DMS 273 (cell line): ENCODE data around the gene GLB1L2.
A peak's percentile ranks its signal among the peaks of the same experiment; 100 is the strongest.
"Not testable (repeated sequence)": the region's sequence is repeated elsewhere in the genome, so short reads cannot be mapped to it uniquely, and the experiment has no call there.

Experiments used
- DNase-seq: peaks from one replicate; lab custom pipeline; 2025; ENCODE audit not compliant: unreplicated experiment; lab: John Stamatoyannopoulos, UW

Gene GLB1L2

GRCh38 chr11:134331354-134332188 lies at the start of gene GLB1L2:
TSS of gene GLB1L2 (plus strand) at chr11:134331988. CDS start at chr11:134332062, 74 bp downstream.
- peak; percentile 86 for DNase-seq

- no peak for DNase-seq
Measured at GRCh38 chr11:134282121-134283045, 49.4 kb upstream of the GLB1L2 start.

- no peak for DNase-seq
Measured at GRCh38 chr11:134283461-134284230, 48.1 kb upstream of the GLB1L2 start.

- DNase-seq: not testable (repeated sequence)
Measured at GRCh38 chr11:134284349-134284748, 47.4 kb upstream of the GLB1L2 start.

- DNase-seq: no peak
Measured at GRCh38 chr11:134287561-134287960, 44.2 kb upstream of the GLB1L2 start.

GRCh38 chr11:134288486-134288885 lies 43.3 kb upstream of the GLB1L2 start:
- no peak for DNase-seq

- DNase-seq: no peak
Measured at GRCh38 chr11:134289167-134289566, 42.6 kb upstream of the GLB1L2 start.

- DNase-seq: no peak
Measured at GRCh38 chr11:134289789-134290188, 42.0 kb upstream of the GLB1L2 start.

- no peak for DNase-seq
Measured at GRCh38 chr11:134290646-134291045, 41.1 kb upstream of the GLB1L2 start.

GRCh38 chr11:134291196-134291595 lies 40.6 kb upstream of the GLB1L2 start:
- no peak for DNase-seq

GRCh38 chr11:134292661-134293060 lies 39.1 kb upstream of the GLB1L2 start:
- DNase-seq: no peak

GRCh38 chr11:134293119-134294113 lies 38.4 kb upstream of the GLB1L2 start:
- DNase-seq: no peak

GRCh38 chr11:134294664-134295063 lies 37.1 kb upstream of the GLB1L2 start:
- DNase-seq: no peak

GRCh38 chr11:134312223-134312622 lies 19.6 kb upstream of the GLB1L2 start:
- DNase-seq: no peak

- DNase-seq: no peak
Measured at GRCh38 chr11:134312807-134313206, 19.0 kb upstream of the GLB1L2 start.

- no peak for DNase-seq
Measured at GRCh38 chr11:134313379-134313778, 18.4 kb upstream of the GLB1L2 start.

- peak; percentile 13 for DNase-seq
Measured at GRCh38 chr11:134313821-134314607, 17.8 kb upstream of the GLB1L2 start.

GRCh38 chr11:134317103-134317502 lies 14.7 kb upstream of the GLB1L2 start:
- no peak for DNase-seq

- not testable (repeated sequence) for DNase-seq
Measured at GRCh38 chr11:134321373-134321772, 10.4 kb upstream of the GLB1L2 start.
